Stomach smooth muscle (tissue), 2 donors: ENCODE measurements around the gene PXDC1.
"Not testable (repeated sequence)": the region's sequence is repeated elsewhere in the genome, so short reads cannot be mapped to it uniquely, and the experiment has no call there.

ENCODE experiments used
- H3K27ac ChIP-seq: one replicate; pipeline ENCODE4 v1.7.0; 2013; ENCODE audit warnings: mild to moderate bottlenecking, low read length, inconsistent platforms
- H3K27me3 ChIP-seq, 2 donors: one replicate each; pipeline ENCODE4 v1.7.0; 2013; ENCODE audit warnings: low read length in 2 of 2; ENCODE audit not compliant: insufficient read depth in 2 of 2, control insufficient read depth in 1 of 2
- H3K36me3 ChIP-seq, 2 donors: one replicate each; pipeline ENCODE4 v1.7.0; 2013; ENCODE audit warnings: low read length in 2 of 2; ENCODE audit not compliant: control insufficient read depth in 2 of 2, insufficient read depth in 2 of 2
- H3K4me1 ChIP-seq: one replicate; pipeline ENCODE4 v1.7.0; 2013; ENCODE audit warnings: low read length; ENCODE audit not compliant: control insufficient read depth, insufficient read depth
- H3K4me3 ChIP-seq, 2 donors: one replicate each; pipeline ENCODE4 v1.7.0; 2013; ENCODE audit warnings: low read length in 2 of 2
- H3K9ac ChIP-seq, 2 donors: one replicate each; pipeline ENCODE4 v1.7.0; 2013; ENCODE audit warnings: low read length in 2 of 2, mild to moderate bottlenecking in 1 of 2
- H3K9me3 ChIP-seq, 2 donors: one replicate each; pipeline ENCODE4 v1.7.0; 2013; ENCODE audit warnings: low read length in 2 of 2; ENCODE audit not compliant: control insufficient read depth in 2 of 2
- donor health status: healthy.
- donor health status: Pancreatic carcinoma.

Gene PXDC1

GRCh38 chr6:3677351-3677750, 74.2 kb downstream of the PXDC1 start:
- not testable (repeated sequence) for H3K4me1 ChIP-seq, H3K4me3 ChIP-seq, H3K27ac ChIP-seq, H3K9ac ChIP-seq, H3K27me3 ChIP-seq, H3K9me3 ChIP-seq, H3K36me3 ChIP-seq
